Keratinocyte (primary cell): ENCODE results near the gene VTI1A.

ENCODE experiments used
- EZH2 ChIP-seq: IDR thresholded peaks from one replicate; pipeline ENCODE4 v1.6.1; 2012; ENCODE audit warnings: inconsistent platforms, mild to moderate bottlenecking, low read length, moderate library complexity
- TF ChIP-seq, protein P1 (sequence below), 3 experiments: IDR thresholded peaks in 1 of 3; conservative IDR thresholded peaks in 1 of 3; optimal IDR thresholded peaks in 1 of 3; 2 replicates in 2 of 3; 3 replicates in 1 of 3; pipeline versions ENCODE3 to v1.5.1; 2011; ENCODE audit warnings: low read length in 3 of 3, mild to moderate bottlenecking in 3 of 3, moderate library complexity in 2 of 3, control low read depth in 1 of 3, inconsistent platforms in 1 of 3; ENCODE audit not compliant: insufficient read depth in 2 of 3; ENCODE audit errors: extremely low read depth in 1 of 3

DNA sequence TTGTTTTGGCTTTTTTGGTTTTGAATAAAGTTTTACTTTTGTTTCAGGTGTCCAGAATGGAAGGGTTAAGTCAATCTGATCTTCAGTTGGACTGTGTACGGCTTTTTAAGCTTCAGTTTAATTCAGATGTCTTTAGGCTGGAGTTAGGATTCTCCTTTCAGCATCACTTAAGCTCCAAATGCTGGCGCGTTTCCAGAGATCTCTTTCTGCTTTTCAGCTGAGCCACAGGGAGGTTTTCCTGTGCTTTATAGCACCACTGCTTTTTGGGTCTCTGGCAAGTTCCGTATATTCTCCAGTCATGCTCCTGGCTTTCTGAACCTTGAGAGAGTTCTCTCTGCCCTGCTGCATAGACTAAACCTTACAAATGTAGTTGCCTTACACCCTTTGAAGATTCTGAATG, 60.0 kb downstream of the VTI1A start:
- TF ChIP-seq, protein P1, sequence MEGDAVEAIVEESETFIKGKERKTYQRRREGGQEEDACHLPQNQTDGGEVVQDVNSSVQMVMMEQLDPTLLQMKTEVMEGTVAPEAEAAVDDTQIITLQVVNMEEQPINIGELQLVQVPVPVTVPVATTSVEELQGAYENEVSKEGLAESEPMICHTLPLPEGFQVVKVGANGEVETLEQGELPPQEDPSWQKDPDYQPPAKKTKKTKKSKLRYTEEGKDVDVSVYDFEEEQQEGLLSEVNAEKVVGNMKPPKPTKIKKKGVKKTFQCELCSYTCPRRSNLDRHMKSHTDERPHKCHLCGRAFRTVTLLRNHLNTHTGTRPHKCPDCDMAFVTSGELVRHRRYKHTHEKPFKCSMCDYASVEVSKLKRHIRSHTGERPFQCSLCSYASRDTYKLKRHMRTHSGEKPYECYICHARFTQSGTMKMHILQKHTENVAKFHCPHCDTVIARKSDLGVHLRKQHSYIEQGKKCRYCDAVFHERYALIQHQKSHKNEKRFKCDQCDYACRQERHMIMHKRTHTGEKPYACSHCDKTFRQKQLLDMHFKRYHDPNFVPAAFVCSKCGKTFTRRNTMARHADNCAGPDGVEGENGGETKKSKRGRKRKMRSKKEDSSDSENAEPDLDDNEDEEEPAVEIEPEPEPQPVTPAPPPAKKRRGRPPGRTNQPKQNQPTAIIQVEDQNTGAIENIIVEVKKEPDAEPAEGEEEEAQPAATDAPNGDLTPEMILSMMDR (optimal IDR thresholded peaks at IDR 0.05 in 1 of 3, IDR thresholded peaks at IDR 0.05 in 1 of 3, conservative IDR thresholded peaks at IDR 0.05 in 1 of 3; ENCODE audit: extremely low read depth in 1 of 3, insufficient read depth in 2 of 3, low read length in 3 of 3), result no peak
- TF ChIP-seq EZH2, result no peak
